ENCODE data around the gene ETFDH.
A peak's percentile ranks its signal among the peaks of the same experiment; 100 is the strongest.

The ETFDH gene

DNA sequence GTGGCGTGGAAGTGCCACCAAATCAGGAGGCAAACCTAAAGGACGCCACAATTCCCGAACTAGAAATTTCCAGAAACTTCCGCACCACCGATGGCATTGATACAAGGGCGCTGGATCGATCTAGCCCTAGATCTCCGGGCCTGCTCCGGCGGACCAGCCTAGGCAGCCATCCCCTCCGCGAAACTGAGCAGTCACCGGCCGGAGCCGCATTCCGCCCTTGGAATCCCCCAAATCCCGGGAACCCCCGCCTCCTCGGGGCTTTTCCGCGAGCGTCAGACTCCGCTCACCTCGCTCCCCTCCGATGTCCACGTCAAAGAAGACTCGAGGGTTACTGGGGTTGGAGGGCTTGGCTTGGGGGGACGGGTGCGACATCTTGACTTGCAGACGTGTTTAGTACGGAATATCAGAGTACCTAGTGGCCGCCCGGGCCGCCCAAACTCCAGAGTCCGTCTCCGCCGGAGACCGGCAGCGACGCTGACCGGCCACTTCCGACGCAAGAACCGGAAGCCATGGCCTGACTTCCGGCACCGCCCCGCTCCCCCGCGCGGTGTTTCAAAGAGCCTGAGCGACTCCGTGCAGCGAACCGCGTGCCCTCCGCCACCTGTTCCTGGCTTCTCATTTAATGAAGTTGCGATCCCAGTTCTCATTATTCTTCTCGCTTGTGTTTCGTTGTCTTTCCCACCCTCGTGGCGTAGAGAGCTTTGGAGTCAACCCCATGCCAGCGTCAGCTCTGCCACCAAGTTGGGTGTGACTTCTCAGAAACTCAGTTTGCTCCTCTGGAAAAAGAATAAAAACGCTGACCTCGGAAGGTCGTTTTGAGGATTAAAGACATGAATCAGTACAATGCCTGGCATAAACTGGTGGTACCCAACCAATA, 51.1 kb downstream of the ETFDH start, which contains the start of gene PPID (continued):
- peak; percentile 32; the same call in 1 of the 2 replicates for TF ChIP-seq ZNF629 (tag by site-specific recombination; IDR thresholded peaks at IDR 0.05)
- no peak for TF ChIP-seq ZNF544 (tag by site-specific recombination; IDR thresholded peaks at IDR 0.05)
- 0 out of 2 replicates have a peak, but pooled peaks have one; percentile 79 for TF ChIP-seq ZNF561 (tag by site-specific recombination; IDR thresholded peaks at IDR 0.05; ENCODE audit: borderline replicate concordance)
- peak; percentile 94 for TF ChIP-seq KLF7 (tag by site-specific recombination; IDR thresholded peaks at IDR 0.05; ENCODE audit: borderline replicate concordance)
- TF ChIP-seq, protein P1, sequence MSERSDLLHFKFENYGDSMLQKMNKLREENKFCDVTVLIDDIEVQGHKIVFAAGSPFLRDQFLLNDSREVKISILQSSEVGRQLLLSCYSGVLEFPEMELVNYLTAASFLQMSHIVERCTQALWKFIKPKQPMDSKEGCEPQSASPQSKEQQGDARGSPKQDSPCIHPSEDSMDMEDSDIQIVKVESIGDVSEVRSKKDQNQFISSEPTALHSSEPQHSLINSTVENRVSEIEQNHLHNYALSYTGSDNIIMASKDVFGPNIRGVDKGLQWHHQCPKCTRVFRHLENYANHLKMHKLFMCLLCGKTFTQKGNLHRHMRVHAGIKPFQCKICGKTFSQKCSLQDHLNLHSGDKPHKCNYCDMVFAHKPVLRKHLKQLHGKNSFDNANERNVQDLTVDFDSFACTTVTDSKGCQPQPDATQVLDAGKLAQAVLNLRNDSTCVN (tag by site-specific recombination; optimal IDR thresholded peaks at IDR 0.05): peak; percentile 34
- TF ChIP-seq ZBTB11 (tag by site-specific recombination; conservative IDR thresholded peaks at IDR 0.05; ENCODE audit: low read depth): peak; percentile 96
- no peak for TF ChIP-seq ZFHX2 (tag by site-specific recombination; conservative IDR thresholded peaks at IDR 0.05)
- no peak for TF ChIP-seq PRDM4 (tag by site-specific recombination; IDR thresholded peaks at IDR 0.05)
- 0 out of 2 replicates have a peak, but pooled peaks have one; percentile 19 for TF ChIP-seq ZFP37 (tag by site-specific recombination; IDR thresholded peaks at IDR 0.05)
- no peak for TF ChIP-seq ZNF354C (tag by site-specific recombination; IDR thresholded peaks at IDR 0.05; ENCODE audit: borderline replicate concordance, low read depth)
- TF ChIP-seq IKZF3 (tag by site-specific recombination; IDR thresholded peaks at IDR 0.05): peak; percentile 52
- TF ChIP-seq, protein P2, sequence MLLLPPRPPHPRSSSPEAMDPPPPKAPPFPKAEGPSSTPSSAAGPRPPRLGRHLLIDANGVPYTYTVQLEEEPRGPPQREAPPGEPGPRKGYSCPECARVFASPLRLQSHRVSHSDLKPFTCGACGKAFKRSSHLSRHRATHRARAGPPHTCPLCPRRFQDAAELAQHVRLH (tag by site-specific recombination; IDR thresholded peaks at IDR 0.05): no peak; the same call in 1 of the 2 replicates
- peak; percentile 75 for TF ChIP-seq SP2 (tag by site-specific recombination; IDR thresholded peaks at IDR 0.05)
- no peak for TF ChIP-seq ZNF701 (tag by site-specific recombination; IDR thresholded peaks at IDR 0.05)
- no peak for TF ChIP-seq ZNF302 (tag by site-specific recombination; IDR thresholded peaks at IDR 0.05; ENCODE audit: low read depth)
- TF ChIP-seq ZXDB (tag by site-specific recombination; IDR thresholded peaks at IDR 0.05): peak; percentile 66; the same call in 1 of the 2 replicates
- TF ChIP-seq KLF10 (tag by site-specific recombination; IDR thresholded peaks at IDR 0.05): peak; percentile 45; the same call in 1 of the 2 replicates
- TF ChIP-seq ZNF777 (tag by site-specific recombination; IDR thresholded peaks at IDR 0.05; ENCODE audit: borderline replicate concordance): peak; percentile 29; the same call in 1 of the 2 replicates
- TF ChIP-seq, protein P3, sequence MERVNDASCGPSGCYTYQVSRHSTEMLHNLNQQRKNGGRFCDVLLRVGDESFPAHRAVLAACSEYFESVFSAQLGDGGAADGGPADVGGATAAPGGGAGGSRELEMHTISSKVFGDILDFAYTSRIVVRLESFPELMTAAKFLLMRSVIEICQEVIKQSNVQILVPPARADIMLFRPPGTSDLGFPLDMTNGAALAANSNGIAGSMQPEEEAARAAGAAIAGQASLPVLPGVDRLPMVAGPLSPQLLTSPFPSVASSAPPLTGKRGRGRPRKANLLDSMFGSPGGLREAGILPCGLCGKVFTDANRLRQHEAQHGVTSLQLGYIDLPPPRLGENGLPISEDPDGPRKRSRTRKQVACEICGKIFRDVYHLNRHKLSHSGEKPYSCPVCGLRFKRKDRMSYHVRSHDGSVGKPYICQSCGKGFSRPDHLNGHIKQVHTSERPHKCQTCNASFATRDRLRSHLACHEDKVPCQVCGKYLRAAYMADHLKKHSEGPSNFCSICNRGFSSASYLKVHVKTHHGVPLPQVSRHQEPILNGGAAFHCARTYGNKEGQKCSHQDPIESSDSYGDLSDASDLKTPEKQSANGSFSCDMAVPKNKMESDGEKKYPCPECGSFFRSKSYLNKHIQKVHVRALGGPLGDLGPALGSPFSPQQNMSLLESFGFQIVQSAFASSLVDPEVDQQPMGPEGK (tag by site-specific recombination; IDR thresholded peaks at IDR 0.05): 0 out of 2 replicates have a peak, but pooled peaks have one; percentile 37
- TF ChIP-seq ZNF335 (tag by site-specific recombination; conservative IDR thresholded peaks at IDR 0.05): peak; percentile 89
- no peak for TF ChIP-seq ZSCAN23 (tag by site-specific recombination; IDR thresholded peaks at IDR 0.05)
- TF ChIP-seq WT1 (tag by site-specific recombination; IDR thresholded peaks at IDR 0.05): no peak
- TF ChIP-seq ZBTB20 (tag by site-specific recombination; IDR thresholded peaks at IDR 0.05): peak; percentile 70; the same call in 1 of the 2 replicates
- TF ChIP-seq ZBTB8A (tag by site-specific recombination; IDR thresholded peaks at IDR 0.05): no peak
- no peak for TF ChIP-seq ZNF76 (tag by site-specific recombination; IDR thresholded peaks at IDR 0.05; ENCODE audit: borderline replicate concordance, low read depth)
- TF ChIP-seq, protein P4, sequence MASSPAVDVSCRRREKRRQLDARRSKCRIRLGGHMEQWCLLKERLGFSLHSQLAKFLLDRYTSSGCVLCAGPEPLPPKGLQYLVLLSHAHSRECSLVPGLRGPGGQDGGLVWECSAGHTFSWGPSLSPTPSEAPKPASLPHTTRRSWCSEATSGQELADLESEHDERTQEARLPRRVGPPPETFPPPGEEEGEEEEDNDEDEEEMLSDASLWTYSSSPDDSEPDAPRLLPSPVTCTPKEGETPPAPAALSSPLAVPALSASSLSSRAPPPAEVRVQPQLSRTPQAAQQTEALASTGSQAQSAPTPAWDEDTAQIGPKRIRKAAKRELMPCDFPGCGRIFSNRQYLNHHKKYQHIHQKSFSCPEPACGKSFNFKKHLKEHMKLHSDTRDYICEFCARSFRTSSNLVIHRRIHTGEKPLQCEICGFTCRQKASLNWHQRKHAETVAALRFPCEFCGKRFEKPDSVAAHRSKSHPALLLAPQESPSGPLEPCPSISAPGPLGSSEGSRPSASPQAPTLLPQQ (tag by site-specific recombination; IDR thresholded peaks at IDR 0.05): peak; percentile 33
- TF ChIP-seq TCF7L2 (IDR thresholded peaks at IDR 0.05; ENCODE audit: borderline replicate concordance, low read depth, low read length): peak; percentile 99
- TF ChIP-seq ZBTB17 (tag by site-specific recombination; IDR thresholded peaks at IDR 0.05): peak; percentile 78
